ENCODE measurements around the gene BCL2L12.

DNA sequence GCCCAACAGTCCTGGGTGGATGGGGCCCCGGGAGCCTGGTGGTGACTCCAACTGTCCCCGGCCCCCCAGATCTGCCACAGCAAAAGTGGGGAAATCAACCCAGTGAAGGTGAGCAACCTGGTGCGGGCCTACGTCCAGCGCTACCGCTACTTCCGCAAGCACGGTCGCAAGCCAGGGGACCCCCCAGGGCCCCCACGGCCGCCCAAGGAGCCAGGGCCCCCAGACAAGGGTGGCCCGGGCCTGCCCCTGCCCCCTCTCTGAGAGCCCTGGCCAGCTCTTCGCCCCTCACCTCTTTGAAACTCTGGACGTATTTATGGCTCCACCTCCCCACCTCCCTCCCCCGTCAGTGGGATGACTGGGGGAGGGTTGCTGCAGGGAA, 7.6 kb upstream of the BCL2L12 start:
- TF ChIP-seq POLR2A (IDR thresholded peaks at IDR 0.05): no peak
- TF ChIP-seq, protein P1, sequence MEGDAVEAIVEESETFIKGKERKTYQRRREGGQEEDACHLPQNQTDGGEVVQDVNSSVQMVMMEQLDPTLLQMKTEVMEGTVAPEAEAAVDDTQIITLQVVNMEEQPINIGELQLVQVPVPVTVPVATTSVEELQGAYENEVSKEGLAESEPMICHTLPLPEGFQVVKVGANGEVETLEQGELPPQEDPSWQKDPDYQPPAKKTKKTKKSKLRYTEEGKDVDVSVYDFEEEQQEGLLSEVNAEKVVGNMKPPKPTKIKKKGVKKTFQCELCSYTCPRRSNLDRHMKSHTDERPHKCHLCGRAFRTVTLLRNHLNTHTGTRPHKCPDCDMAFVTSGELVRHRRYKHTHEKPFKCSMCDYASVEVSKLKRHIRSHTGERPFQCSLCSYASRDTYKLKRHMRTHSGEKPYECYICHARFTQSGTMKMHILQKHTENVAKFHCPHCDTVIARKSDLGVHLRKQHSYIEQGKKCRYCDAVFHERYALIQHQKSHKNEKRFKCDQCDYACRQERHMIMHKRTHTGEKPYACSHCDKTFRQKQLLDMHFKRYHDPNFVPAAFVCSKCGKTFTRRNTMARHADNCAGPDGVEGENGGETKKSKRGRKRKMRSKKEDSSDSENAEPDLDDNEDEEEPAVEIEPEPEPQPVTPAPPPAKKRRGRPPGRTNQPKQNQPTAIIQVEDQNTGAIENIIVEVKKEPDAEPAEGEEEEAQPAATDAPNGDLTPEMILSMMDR (IDR thresholded peaks at IDR 0.05): no peak

Measured in upper lobe of left lung (tissue), 4 donors.